Hepatocyte (in vitro differentiated cells): ENCODE measurements around the gene SLC16A5.

Experiments
- CTCF ChIP-seq: fragments of 200-600 bp; sonication (generic); IDR thresholded peaks from 2 replicates; pipeline ENCODE4 v1.5.1; 2016; ENCODE audit warnings: antibody characterized with exemption, mild to moderate bottlenecking; ENCODE audit not compliant: poor library complexity
- EZH2phosphoT487 ChIP-seq: fragments of 200-600 bp; sonication (generic); IDR thresholded peaks from one replicate; pipeline ENCODE4 v1.6.1; 2018; ENCODE audit warnings: antibody characterized with exemption, mild to moderate bottlenecking, low read depth, moderate library complexity; ENCODE audit not compliant: unreplicated experiment, severe bottlenecking

GRCh38 chr17:75130059-75130631 lies 42.4 kb downstream of the SLC16A5 start:
- TF ChIP-seq EZH2phosphoT487 (no peak), CTCF (no peak)
